Esophagus muscularis mucosa (tissue), 4 donors: ENCODE results near the gene GRB7. TPM values are rescaled to one million over a fixed set of nuclear protein-coding genes. Genes with fewer than 3 reads are reported as not detected.

Experiments
- DNase-seq: peaks from one replicate; pipeline ENCODE4 v3.0.0-alpha.2; 2017; ENCODE audit errors: extremely low spot score
- H3K27ac ChIP-seq, 4 donors: fragments of 200-600 bp; sonication (generic); replicated peaks in 1 of 4; 1 replicate in 3 of 4; 2 replicates in 1 of 4; pipeline ENCODE4 v1.5.1; 2016 to 2019; ENCODE audit warnings: mild to moderate bottlenecking in 1 of 4
- H3K27me3 ChIP-seq, 4 donors: fragments of 200-600 bp; sonication (generic); one replicate each; pipeline versions ENCODE4 v1.5.1 to v1.6.0; 2016 to 2019
- H3K36me3 ChIP-seq, 4 donors: fragments of 200-600 bp; sonication (generic); one replicate each; pipeline ENCODE4 v1.5.1; 2016 to 2019
- H3K4me1 ChIP-seq, 4 donors: fragments of 200-600 bp; sonication (generic); one replicate each; pipeline ENCODE4 v1.5.1; 2016 to 2019
- H3K4me3 ChIP-seq, 4 donors: fragments of 200-600 bp; sonication (generic); 1 replicate in 2 of 4; 2 replicates in 2 of 4; pipeline ENCODE4 v1.5.1; 2016 to 2019; ENCODE audit warnings: mild to moderate bottlenecking in 4 of 4, moderate library complexity in 1 of 4
- H3K9me3 ChIP-seq, 4 donors: fragments of 200-600 bp; sonication (generic); 1 replicate in 3 of 4; 2 replicates in 1 of 4; pipeline ENCODE4 v1.5.1; 2016 to 2019
- CTCF ChIP-seq, 3 experiments: fragments of 200-600 bp in 2 of 3; fragments of 450-650 bp in 1 of 3; sonication (generic) in 2 of 3; IDR thresholded peaks; one replicate each; pipeline ENCODE4 v1.5.1; 2017 to 2019; ENCODE audit warnings: antibody characterized with exemption in 3 of 3, mild to moderate bottlenecking in 2 of 3, moderate library complexity in 1 of 3
- EP300 ChIP-seq: sonication (generic); formaldehyde crosslinking; IDR thresholded peaks from one replicate; pipeline ENCODE4 v1.6.1; 2017; ENCODE audit warnings: antibody characterized with exemption
- POLR2A ChIP-seq: fragments of 450-650 bp; IDR thresholded peaks from one replicate; pipeline ENCODE4 v1.6.1; 2017; ENCODE audit warnings: antibody characterized with exemption, moderate library complexity, mild to moderate bottlenecking, low read depth
- POLR2AphosphoS5 ChIP-seq, 2 donors: sonication (generic); formaldehyde crosslinking; IDR thresholded peaks; one replicate each; pipeline ENCODE4 v1.6.1; 2017; ENCODE audit warnings: antibody characterized with exemption in 2 of 2
- WGBS: methylation state at CpG from one replicate; pipeline ENCODE4 v1.1.5; 2018; 5-methylcytosine and 5-hydroxymethylcytosine counted together
- intact Hi-C: fragments of 100-400 bp; cut with DNase I; formaldehyde crosslinking; loops from one replicate; pipeline ENCODE4 v1.15.1; 2023
- total RNA-seq, 4 donors: library from RNA; depleted of rRNA; stranded (reverse); fragments of >200 nt; gene quantifications; one replicate each; pipeline versions ENCODE4 v1.1.0 to v1.2.1, GENCODE V29; 2016

Gene GRB7
- total RNA-seq, 4 donors from 2014 or later = 0.23 to 0.83 (median 0.55) TPM

- Histone ChIP-seq H3K36me3 (no peaks in the 10 kb centered on the region), H3K9me3 (no peaks in the 10 kb centered on the region), H3K27ac (no peak overlapping the region), H3K4me1 (no peaks in the 10 kb centered on the region), H3K27me3 (peaks cover 0 to 22% (median under 1%) of the 10 kb centered on the region in 4 donors), H3K4me3 (no peak overlapping the region)
- intact Hi-C loops = no loop called here
- no peak for DNase-seq
- WGBS = 56% methylated on average over 3 of the region's 3 CpGs
- TF ChIP-seq EP300 (no peak), POLR2AphosphoS5 (IDR thresholded peaks at IDR 0.05) (no peak), CTCF (IDR thresholded peaks at IDR 0.05) (no peak), POLR2A (no peak)
Observed at GRCh38 chr17:39767147-39767546, 29.4 kb downstream of the GRB7 start.

- Histone ChIP-seq H3K9me3 (no peaks in the 10 kb centered on the region), H3K36me3 (no peaks in the 10 kb centered on the region), H3K4me1 (no peaks in the 10 kb centered on the region), H3K27me3 (peaks cover 0 to 23% (median 0%) of the 10 kb centered on the region in 4 donors), H3K27ac (no peak overlapping the region), H3K4me3 (no peak overlapping the region)
- no peak for TF ChIP-seq EP300
- TF ChIP-seq CTCF (IDR thresholded peaks at IDR 0.05) = no peak
- no peak for TF ChIP-seq POLR2A
- TF ChIP-seq POLR2AphosphoS5 (IDR thresholded peaks at IDR 0.05) = no peak
- 51% methylated on average over 8 of the region's 8 CpGs for WGBS
- intact Hi-C loops = no loop called here
- no peak for DNase-seq
Observed at GRCh38 chr17:39769974-39770587, 32.3 kb downstream of the GRB7 start.

- intact Hi-C loops = no loop called here
- no peaks in the 10 kb centered on the region for H3K9me3 ChIP-seq
- H3K36me3 ChIP-seq = no peaks in the 10 kb centered on the region
- no peak for DNase-seq
- no peaks in the 10 kb centered on the region for H3K4me1 ChIP-seq
- no peak overlapping the region for H3K27ac ChIP-seq
- no peak for TF ChIP-seq POLR2A
- H3K27me3 ChIP-seq = peaks cover 0 to 31% (median 0%) of the 10 kb centered on the region in 4 donors
- H3K4me3 ChIP-seq = no peak overlapping the region
Observed at GRCh38 chr17:39772415-39772814, 34.7 kb downstream of the GRB7 start.

GRCh38 chr17:39772987-39773934 lies 35.5 kb downstream of the GRB7 start:
- H3K9me3 ChIP-seq = no peaks in the 10 kb centered on the region
- no peak for TF ChIP-seq POLR2A
- TF ChIP-seq POLR2AphosphoS5 (IDR thresholded peaks at IDR 0.05) = no peak
- no peak for TF ChIP-seq EP300
- no peak for TF ChIP-seq CTCF (IDR thresholded peaks at IDR 0.05)
- WGBS = 84% methylated on average over 7 of the region's 7 CpGs

GRCh38 chr17:39774047-39774446 lies 36.3 kb downstream of the GRB7 start:
- intact Hi-C loops = no loop called here
- TF ChIP-seq EP300 = no peak
- no peak for TF ChIP-seq POLR2A
- no peak for TF ChIP-seq POLR2AphosphoS5 (IDR thresholded peaks at IDR 0.05)
- TF ChIP-seq CTCF (IDR thresholded peaks at IDR 0.05) = no peak
- Histone ChIP-seq H3K27me3 (peaks cover 0 to 47% (median 0%) of the 10 kb centered on the region in 4 donors), H3K27ac (no peak overlapping the region), H3K4me1 (no peaks in the 10 kb centered on the region), H3K4me3 (no peak overlapping the region), H3K36me3 (no peaks in the 10 kb centered on the region), H3K9me3 (no peaks in the 10 kb centered on the region)
- 64% methylated on average over 4 of the region's 4 CpGs for WGBS
- no peak for DNase-seq

More at GRCh38 chr17:39772987-39773934, 35.5 kb downstream of the GRB7 start:
- Histone ChIP-seq H3K27me3 (peaks cover 0 to 39% (median 0%) of the 10 kb centered on the region in 4 donors), H3K36me3 (no peaks in the 10 kb centered on the region), H3K27ac (no peak overlapping the region), H3K4me3 (no peak overlapping the region), H3K4me1 (no peaks in the 10 kb centered on the region)
- intact Hi-C loops = no loop called here
- DNase-seq = no peak
